Lung (tissue), 12 donors: ENCODE results near the gene ARL2. TPM values are rescaled to one million over a fixed set of nuclear protein-coding genes. Genes with fewer than 3 reads are reported as not detected.
A peak's percentile ranks its signal among the peaks of the same experiment; 100 is the strongest.
"Not testable (repeated sequence)": the region's sequence is repeated elsewhere in the genome, so short reads cannot be mapped to it uniquely, and the experiment has no call there.

Source experiments
- ATAC-seq: fragments of 200-7000 bp; cut with Tn5 transposase; one replicate; pipeline ENCODE4 v1.9.1; 2020; ENCODE audit warnings: moderate number of reproducible peaks; ENCODE audit not compliant: insufficient read depth, low FRiP score
- DNase-seq, 3 donors: peaks; one replicate each; pipeline ENCODE4 v3.0.0-alpha.2; 2013 to 2017
- H3K27ac ChIP-seq, 2 donors: one replicate each; pipeline ENCODE4 v1.5.1; 2013; ENCODE audit warnings: mild to moderate bottlenecking in 2 of 2, moderate library complexity in 2 of 2, control low read depth in 1 of 2, inconsistent platforms in 1 of 2, low read depth in 1 of 2, low read length in 1 of 2
- H3K27me3 ChIP-seq, 3 donors: one replicate each; pipeline ENCODE4 v1.5.1; 2013; ENCODE audit warnings: low read length in 2 of 3; ENCODE audit not compliant: control insufficient read depth in 3 of 3, insufficient read depth in 3 of 3
- H3K36me3 ChIP-seq, 4 donors: one replicate each; pipeline ENCODE4 v1.5.1; 2013; ENCODE audit warnings: low read length in 4 of 4, mild to moderate bottlenecking in 1 of 4, moderate library complexity in 1 of 4; ENCODE audit not compliant: control insufficient read depth in 4 of 4, insufficient read depth in 4 of 4
- H3K4me1 ChIP-seq, 5 donors: one replicate each; pipeline ENCODE4 v1.5.1; 2013; ENCODE audit warnings: low read length in 5 of 5, mild to moderate bottlenecking in 2 of 5, moderate library complexity in 1 of 5; ENCODE audit not compliant: control insufficient read depth in 5 of 5, insufficient read depth in 5 of 5
- H3K4me3 ChIP-seq: one replicate; pipeline ENCODE4 v1.5.1; 2013; ENCODE audit warnings: mild to moderate bottlenecking, control low read depth, moderate library complexity
- H3K9ac ChIP-seq, 2 donors: one replicate each; pipeline ENCODE4 v1.5.1; 2013; ENCODE audit warnings: low read length in 2 of 2, control low read depth in 1 of 2; ENCODE audit not compliant: insufficient read depth in 1 of 2
- H3K9me3 ChIP-seq, 4 donors: one replicate each; pipeline ENCODE4 v1.5.1; 2013; ENCODE audit warnings: low read length in 3 of 4, mild to moderate bottlenecking in 1 of 4, moderate library complexity in 1 of 4; ENCODE audit not compliant: control insufficient read depth in 4 of 4, insufficient read depth in 3 of 4
- CTCF ChIP-seq: IDR thresholded peaks from 2 replicates; pipeline ENCODE4 v1.5.1; 2012; ENCODE audit warnings: mild to moderate bottlenecking; ENCODE audit errors: control extremely low read depth, extremely low read depth
- WGBS, 2 donors: extraction: QIAGEN DNeasy Blood & Tissue Kit; methylation state at CpG; one replicate each; pipeline ENCODE4 v1.1.7; 2013; 5-methylcytosine and 5-hydroxymethylcytosine counted together
- polyA plus RNA-seq, 2 donors: library from polyadenylated mRNA; stranded (reverse); fragments of 200-250 nt; gene quantifications; one replicate each; pipeline ENCODE4 v1.2.1, GENCODE V29; 2013
- total RNA-seq, 2 donors: library from RNA; depleted of rRNA in 1 of 2; stranded (reverse); fragments of >200 nt in 1 of 2; gene quantifications; one replicate each; pipeline ENCODE4 v1.2.1, GENCODE V29; 2014 to 2021
- donor health status: control.
- donor health status: control.
- donor health status: Bipolar disorder and iron deficiency.
- donor health status: healthy.
- donor health status: DM: yes; HTN: yes; CAD: no.

The ARL2 gene
- total and polyA plus RNA-seq, 4 donors, result 37.4 to 127 (median 94.0) TPM

DNA sequence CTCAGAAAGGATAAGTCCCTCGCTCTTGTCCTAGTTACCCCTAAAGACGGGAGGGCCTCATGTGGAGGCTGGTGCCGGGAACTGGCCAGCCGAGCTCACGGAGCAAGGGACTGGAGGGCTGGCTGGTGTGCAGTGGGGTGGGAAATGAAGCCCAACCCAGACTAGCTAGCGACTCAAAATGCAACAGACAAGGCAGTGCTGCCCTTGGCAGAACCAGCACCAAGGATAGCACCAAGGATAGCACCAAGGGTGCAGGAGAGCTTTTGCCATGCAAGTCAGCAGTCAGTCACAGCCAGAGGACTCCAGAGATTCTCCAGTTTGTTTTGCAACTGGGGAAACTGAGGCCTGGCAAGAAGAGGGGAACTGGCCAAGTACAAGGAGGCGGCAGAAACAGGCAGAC, 10.7 kb upstream of the ARL2 start:
- no peaks in the 10 kb centered on the region for H3K4me1 ChIP-seq
- H3K27me3 ChIP-seq, result no peaks in the 10 kb centered on the region
- WGBS, 2 donors, result 82 to 89% methylated on average over 7 of the region's 7 CpGs
- DNase-seq (peak in 1 of 3 donors; percentile 32), ATAC-seq (no peak)
- no peaks in the 10 kb centered on the region for H3K36me3 ChIP-seq
- no peak overlapping the region for H3K4me3 ChIP-seq
- no peak overlapping the region for H3K9ac ChIP-seq
- TF ChIP-seq CTCF, result no peak
- no peaks in the 10 kb centered on the region for H3K9me3 ChIP-seq
- H3K27ac ChIP-seq, result no peak overlapping the region

DNA sequence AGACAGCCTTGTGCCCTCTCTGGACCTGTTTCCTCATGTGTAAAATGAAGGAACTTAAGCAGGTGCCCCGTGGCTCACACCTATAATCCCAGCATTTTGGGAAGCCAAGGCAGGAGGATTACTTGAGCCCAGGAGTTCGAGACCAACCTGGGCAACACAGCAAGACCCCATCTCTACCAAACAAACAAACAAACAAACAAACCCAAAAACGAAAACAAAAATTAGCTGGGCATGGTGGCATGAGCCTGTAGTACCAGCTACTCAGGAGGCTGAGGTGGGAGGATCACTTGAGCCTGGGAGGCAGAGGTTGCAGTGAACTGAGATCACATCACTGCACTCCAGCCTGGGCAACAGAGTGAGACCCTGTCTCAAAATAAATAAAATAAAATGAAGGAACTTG, 10.0 kb upstream of the ARL2 start:
- not testable (repeated sequence) for DNase-seq, H3K9me3 ChIP-seq, ATAC-seq, H3K36me3 ChIP-seq, H3K4me3 ChIP-seq, H3K27me3 ChIP-seq, H3K27ac ChIP-seq, H3K9ac ChIP-seq, H3K4me1 ChIP-seq
- 71 to 79% methylated on average over 3 of the region's 3 CpGs for WGBS, 2 donors

GRCh38 chr11:65008016-65008415, 5.9 kb upstream of the ARL2 start:
- DNase-seq (no peak), ATAC-seq (no peak)
- 78 to 86% methylated on average over 7 of the region's 7 CpGs for WGBS, 2 donors
- TF ChIP-seq CTCF, result no peak
- no peak overlapping the region for H3K9ac ChIP-seq
- H3K4me1 ChIP-seq, result peaks cover 0 to 2% (median under 1%) of the 10 kb centered on the region in 5 donors
- H3K9me3 ChIP-seq, result no peaks in the 10 kb centered on the region
- no peaks in the 10 kb centered on the region for H3K36me3 ChIP-seq
- no peak overlapping the region for H3K27ac ChIP-seq
- H3K27me3 ChIP-seq, result no peaks in the 10 kb centered on the region
- H3K4me3 ChIP-seq, result no peak overlapping the region

GRCh38 chr11:65008873-65009272, 5.1 kb upstream of the ARL2 start:
- no peaks in the 10 kb centered on the region for H3K27me3 ChIP-seq
- no peak for ATAC-seq
- no peak for DNase-seq
- H3K27ac ChIP-seq, result no peak overlapping the region
- TF ChIP-seq CTCF, result no peak
- H3K4me1 ChIP-seq, result peaks cover 0 to 5% (median 3%) of the 10 kb centered on the region in 5 donors
- no peaks in the 10 kb centered on the region for H3K9me3 ChIP-seq
- 85 to 92% methylated on average over 2 of the region's 2 CpGs for WGBS, 2 donors
- H3K4me3 ChIP-seq, result no peak overlapping the region
- H3K9ac ChIP-seq, result no peak overlapping the region
- H3K36me3 ChIP-seq, result no peaks in the 10 kb centered on the region
